Thymus (tissue), 11 donors: Measurements from ENCODE around the gene ZNF516. TPM values are rescaled to one million over a fixed set of nuclear protein-coding genes. Genes with fewer than 3 reads are reported as not detected.

Experiments used
- DNase-seq, 9 donors: peaks; one replicate each; pipeline ENCODE4 v3.0.0-alpha.2; 2013; ENCODE audit warnings: low spot score in 9 of 9, low read depth in 6 of 9, missing footprints in 1 of 9
- H3K27ac ChIP-seq, 2 donors: one replicate each; pipeline ENCODE4 v1.5.1; 2013; ENCODE audit warnings: control low read depth in 1 of 2, low read depth in 1 of 2, low read length in 1 of 2, mild to moderate bottlenecking in 1 of 2, moderate library complexity in 1 of 2
- H3K27me3 ChIP-seq, 2 donors: one replicate each; pipeline ENCODE4 v1.5.1; 2013; ENCODE audit warnings: low read length in 1 of 2; ENCODE audit not compliant: control insufficient read depth in 2 of 2, insufficient read depth in 1 of 2
- H3K36me3 ChIP-seq, 2 donors: one replicate each; pipeline ENCODE4 v1.5.1; 2013; ENCODE audit warnings: low read length in 1 of 2, mild to moderate bottlenecking in 1 of 2, moderate library complexity in 1 of 2; ENCODE audit not compliant: control insufficient read depth in 2 of 2, insufficient read depth in 2 of 2
- H3K4me1 ChIP-seq, 2 donors: one replicate each; pipeline ENCODE4 v1.5.1; 2013; ENCODE audit warnings: low read length in 2 of 2; ENCODE audit not compliant: control insufficient read depth in 2 of 2, insufficient read depth in 2 of 2
- H3K4me3 ChIP-seq, 2 donors: one replicate each; pipeline ENCODE4 v1.5.1; 2013; ENCODE audit warnings: low read length in 2 of 2, control low read depth in 1 of 2, mild to moderate bottlenecking in 1 of 2
- H3K9me3 ChIP-seq, 2 donors: one replicate each; pipeline ENCODE4 v1.5.1; 2013; ENCODE audit warnings: low read length in 1 of 2, mild to moderate bottlenecking in 1 of 2; ENCODE audit not compliant: control insufficient read depth in 2 of 2, insufficient read depth in 1 of 2
- WGBS: extraction: QIAGEN DNeasy Blood & Tissue Kit; methylation state at CpG from one replicate; pipeline ENCODE4 v1.1.7; 2013; 5-methylcytosine and 5-hydroxymethylcytosine counted together
- polyA plus RNA-seq: library from polyadenylated mRNA; stranded (reverse); fragments of 200-250 nt; gene quantifications from one replicate; pipeline ENCODE4 v1.2.3, GENCODE V29; 2013
- total RNA-seq: library from RNA; stranded (reverse); fragments of 120-200 nt; gene quantifications from one replicate; pipeline ENCODE4 v1.2.4, GENCODE V29; 2013
- donor health status: healthy.

ZNF516 gene
- total and polyA plus RNA-seq, 2 donors: 5.9 to 8.9 TPM

- DNase-seq: no peak
- H3K27ac ChIP-seq: no peak overlapping the region
- H3K4me1 ChIP-seq: no peaks in the 10 kb centered on the region
- no peaks in the 10 kb centered on the region for H3K36me3 ChIP-seq
- H3K27me3 ChIP-seq: no peaks in the 10 kb centered on the region
- WGBS: 98% methylated on average over 8 of the region's 8 CpGs
- H3K4me3 ChIP-seq: no peak overlapping the region
- no peaks in the 10 kb centered on the region for H3K9me3 ChIP-seq
These were observed 33.9 kb downstream of the ZNF516 start for GRCh38 chr18:76461148-76461547.

GRCh38 chr18:76460482-76460881 lies 34.6 kb downstream of the ZNF516 start:
- no peaks in the 10 kb centered on the region for H3K4me1 ChIP-seq
- peak overlapping the region in 1 of 2 donors; percentile 43 for H3K27ac ChIP-seq
- no peaks in the 10 kb centered on the region for H3K27me3 ChIP-seq
- no peak overlapping the region for H3K4me3 ChIP-seq
- no peaks in the 10 kb centered on the region for H3K36me3 ChIP-seq
- H3K9me3 ChIP-seq: no peaks in the 10 kb centered on the region
- WGBS: 91% methylated on average over 9 of the region's 9 CpGs
- no peak for DNase-seq

- no peaks in the 10 kb centered on the region for H3K27me3 ChIP-seq
- no peak for DNase-seq
- H3K4me1 ChIP-seq: no peaks in the 10 kb centered on the region
- peak overlapping the region; percentile 1 to 43 for H3K27ac ChIP-seq
- no peaks in the 10 kb centered on the region for H3K9me3 ChIP-seq
- no peak overlapping the region for H3K4me3 ChIP-seq
- WGBS: 92% methylated on average over 26 of the region's 26 CpGs
- H3K36me3 ChIP-seq: no peaks in the 10 kb centered on the region
These were observed 35.2 kb downstream of the ZNF516 start for GRCh38 chr18:76459687-76460350.

GRCh38 chr18:76459312-76459686 lies 35.7 kb downstream of the ZNF516 start:
- Histone ChIP-seq H3K4me3 (no peak overlapping the region), H3K9me3 (no peaks in the 10 kb centered on the region), H3K27ac (peak overlapping the region in 1 of 2 donors; percentile 46), H3K27me3 (no peaks in the 10 kb centered on the region), H3K4me1 (no peaks in the 10 kb centered on the region), H3K36me3 (no peaks in the 10 kb centered on the region)
- DNase-seq: no peak
- 97% methylated on average over 17 of the region's 17 CpGs for WGBS

GRCh38 chr18:76458522-76459311 lies 36.3 kb downstream of the ZNF516 start:
- DNase-seq: no peak
- Histone ChIP-seq H3K27me3 (no peaks in the 10 kb centered on the region), H3K4me1 (no peaks in the 10 kb centered on the region), H3K4me3 (no peak overlapping the region), H3K9me3 (no peaks in the 10 kb centered on the region), H3K36me3 (no peaks in the 10 kb centered on the region), H3K27ac (no peak overlapping the region)
- WGBS: 98% methylated on average over 51 of the region's 51 CpGs

- Histone ChIP-seq H3K4me3 (no peak overlapping the region), H3K36me3 (no peaks in the 10 kb centered on the region), H3K27ac (no peak overlapping the region), H3K27me3 (no peaks in the 10 kb centered on the region), H3K4me1 (no peaks in the 10 kb centered on the region), H3K9me3 (no peaks in the 10 kb centered on the region)
- 95% methylated on average over 9 of the region's 9 CpGs for WGBS
- DNase-seq: no peak
These were observed 37.1 kb downstream of the ZNF516 start for GRCh38 chr18:76457957-76458356.

GRCh38 chr18:76457475-76457874 lies 37.6 kb downstream of the ZNF516 start:
- H3K4me3 ChIP-seq: no peak overlapping the region
- WGBS: 93% methylated on average over 9 of the region's 9 CpGs
- no peaks in the 10 kb centered on the region for H3K27me3 ChIP-seq
- no peaks in the 10 kb centered on the region for H3K4me1 ChIP-seq
- H3K27ac ChIP-seq: no peak overlapping the region
- H3K9me3 ChIP-seq: no peaks in the 10 kb centered on the region
- no peaks in the 10 kb centered on the region for H3K36me3 ChIP-seq
- no peak for DNase-seq

- Histone ChIP-seq H3K9me3 (no peaks in the 10 kb centered on the region), H3K36me3 (no peaks in the 10 kb centered on the region), H3K4me1 (peaks cover 0 to 6% of the 10 kb centered on the region in 2 donors), H3K4me3 (no peak overlapping the region), H3K27ac (no peak overlapping the region), H3K27me3 (peaks cover 0 to 6% of the 10 kb centered on the region in 2 donors)
- WGBS: 75% methylated on average over 4 of the region's 4 CpGs
- DNase-seq: no peak
These were observed 38.2 kb downstream of the ZNF516 start for GRCh38 chr18:76456823-76457222.

GRCh38 chr18:76456018-76456750 lies 38.9 kb downstream of the ZNF516 start:
- no peak for DNase-seq

More at GRCh38 chr18:76456018-76456750, 38.9 kb downstream of the ZNF516 start:
- Histone ChIP-seq H3K4me1 (peaks cover 2 to 12% of the 10 kb centered on the region in 2 donors), H3K4me3 (no peak overlapping the region), H3K27ac (no peak overlapping the region), H3K27me3 (peaks cover 0 to 13% of the 10 kb centered on the region in 2 donors), H3K36me3 (no peaks in the 10 kb centered on the region), H3K9me3 (no peaks in the 10 kb centered on the region)
- WGBS: 94% methylated on average over 16 of the region's 16 CpGs
